Measurements from ENCODE around the gene PDE9A. TPM values are rescaled to one million over a fixed set of nuclear protein-coding genes. Genes with fewer than 3 reads are reported as not detected.

PDE9A gene
- total RNA-seq, 1 experiment from 2014 or later = 44.8 TPM

DNA sequence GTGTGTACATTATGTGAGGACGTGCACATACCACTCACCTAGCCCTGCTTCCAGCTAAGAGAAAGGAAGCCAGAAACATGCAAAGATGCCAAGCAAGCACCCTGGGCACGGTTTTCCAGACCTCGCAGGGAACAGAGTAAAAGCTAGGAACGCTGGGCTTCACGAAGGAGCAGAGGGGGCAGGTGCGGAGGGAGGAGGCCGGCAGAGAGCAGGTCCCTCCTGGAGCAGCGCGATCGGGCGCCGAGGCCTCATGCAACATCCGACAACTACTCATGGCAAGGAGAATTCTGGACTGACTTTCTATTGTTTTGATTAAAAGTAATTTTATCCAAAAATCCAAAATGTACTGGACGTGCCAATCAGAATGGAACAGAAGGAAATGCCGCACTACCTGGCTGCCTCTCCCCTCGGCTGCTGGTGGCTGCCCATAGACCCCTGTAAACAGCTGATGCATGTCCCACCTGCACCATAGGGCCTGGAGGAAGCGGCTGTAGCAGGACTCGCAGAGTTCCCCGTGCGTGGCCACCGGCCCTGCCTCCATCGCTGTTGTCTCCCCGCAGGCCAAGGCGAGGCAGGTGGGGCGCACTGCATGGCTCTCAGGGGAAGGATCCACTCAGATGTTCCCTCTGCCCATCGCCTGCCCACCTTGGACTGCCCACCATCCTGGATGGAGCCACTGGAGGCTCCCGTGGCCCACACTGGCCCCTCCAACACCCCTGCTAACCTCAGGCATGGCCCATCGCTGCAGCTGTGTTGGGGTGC, 132.4 kb downstream of the PDE9A start (continued):
- no peak for TF ChIP-seq STAT6 (CRISPR knock-in tag; conservative IDR thresholded peaks at IDR 0.05; ENCODE audit: low read depth)

GRCh38 chr21:42786884-42787283, 133.5 kb downstream of the PDE9A start:
- Mint-ChIP-seq H3K4me1 (peaks cover 38% of the 10 kb centered on the region), H3K27me3 (ENCODE audit: low read depth) (peaks cover 28% of the 10 kb centered on the region), H3K4me3 (no peak overlapping the region), H3K27ac (no peak overlapping the region), H3K36me3 (peaks cover 9% of the 10 kb centered on the region), H3K9me3 (peaks cover 7% of the 10 kb centered on the region)
- TF ChIP-seq IRF2 (CRISPR knock-in tag; IDR thresholded peaks at IDR 0.05; ENCODE audit: borderline replicate concordance, low read depth) (no peak), TEAD1 (CRISPR knock-in tag; IDR thresholded peaks at IDR 0.05) (no peak), ZNF121 (CRISPR knock-in tag; IDR thresholded peaks at IDR 0.05) (no peak), CBFB (CRISPR knock-in tag; IDR thresholded peaks at IDR 0.05; ENCODE audit: low read depth) (no peak)
- ChIA-PET POLR2A (no interaction called here), CTCF (interaction anchor here (1.0 to 1.5 kb wide), 2 partner anchors 193 to 194 kb away, joined by 4 to 7 read pairs; no protein-coding TSS in a partner anchor)
- DNase-seq (ENCODE audit: low spot score) = no peak
- ATAC-seq = no peak

DNA sequence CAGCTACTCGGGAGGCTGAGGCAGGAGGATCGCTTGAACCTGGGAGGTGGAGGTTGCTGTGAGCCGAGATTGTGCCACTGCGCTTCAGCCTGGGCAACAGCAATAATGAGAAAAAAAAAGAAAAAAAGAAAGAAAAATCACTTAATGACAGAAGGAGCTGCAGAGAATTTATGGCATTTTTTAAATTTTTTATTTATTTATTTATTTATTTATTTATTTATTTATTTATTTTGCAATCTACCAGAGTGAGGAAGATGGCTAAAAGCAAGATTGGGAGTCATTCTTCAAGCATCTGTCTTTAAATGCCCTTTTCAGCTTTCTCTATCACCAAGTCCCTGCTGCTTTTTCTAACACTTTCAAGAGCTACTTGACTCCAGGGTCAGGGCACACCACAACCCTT, 134.2 kb downstream of the PDE9A start:
- Mint-ChIP-seq H3K27ac (no peak overlapping the region), H3K4me1 (peaks cover 31% of the 10 kb centered on the region), H3K36me3 (peaks cover 9% of the 10 kb centered on the region), H3K4me3 (no peak overlapping the region), H3K9me3 (peaks cover 7% of the 10 kb centered on the region), H3K27me3 (ENCODE audit: low read depth) (peaks cover 22% of the 10 kb centered on the region)
- no peak for TF ChIP-seq ZNF219 (CRISPR knock-in tag; IDR thresholded peaks at IDR 0.05; ENCODE audit: borderline replicate concordance)
- TF ChIP-seq, protein P1, sequence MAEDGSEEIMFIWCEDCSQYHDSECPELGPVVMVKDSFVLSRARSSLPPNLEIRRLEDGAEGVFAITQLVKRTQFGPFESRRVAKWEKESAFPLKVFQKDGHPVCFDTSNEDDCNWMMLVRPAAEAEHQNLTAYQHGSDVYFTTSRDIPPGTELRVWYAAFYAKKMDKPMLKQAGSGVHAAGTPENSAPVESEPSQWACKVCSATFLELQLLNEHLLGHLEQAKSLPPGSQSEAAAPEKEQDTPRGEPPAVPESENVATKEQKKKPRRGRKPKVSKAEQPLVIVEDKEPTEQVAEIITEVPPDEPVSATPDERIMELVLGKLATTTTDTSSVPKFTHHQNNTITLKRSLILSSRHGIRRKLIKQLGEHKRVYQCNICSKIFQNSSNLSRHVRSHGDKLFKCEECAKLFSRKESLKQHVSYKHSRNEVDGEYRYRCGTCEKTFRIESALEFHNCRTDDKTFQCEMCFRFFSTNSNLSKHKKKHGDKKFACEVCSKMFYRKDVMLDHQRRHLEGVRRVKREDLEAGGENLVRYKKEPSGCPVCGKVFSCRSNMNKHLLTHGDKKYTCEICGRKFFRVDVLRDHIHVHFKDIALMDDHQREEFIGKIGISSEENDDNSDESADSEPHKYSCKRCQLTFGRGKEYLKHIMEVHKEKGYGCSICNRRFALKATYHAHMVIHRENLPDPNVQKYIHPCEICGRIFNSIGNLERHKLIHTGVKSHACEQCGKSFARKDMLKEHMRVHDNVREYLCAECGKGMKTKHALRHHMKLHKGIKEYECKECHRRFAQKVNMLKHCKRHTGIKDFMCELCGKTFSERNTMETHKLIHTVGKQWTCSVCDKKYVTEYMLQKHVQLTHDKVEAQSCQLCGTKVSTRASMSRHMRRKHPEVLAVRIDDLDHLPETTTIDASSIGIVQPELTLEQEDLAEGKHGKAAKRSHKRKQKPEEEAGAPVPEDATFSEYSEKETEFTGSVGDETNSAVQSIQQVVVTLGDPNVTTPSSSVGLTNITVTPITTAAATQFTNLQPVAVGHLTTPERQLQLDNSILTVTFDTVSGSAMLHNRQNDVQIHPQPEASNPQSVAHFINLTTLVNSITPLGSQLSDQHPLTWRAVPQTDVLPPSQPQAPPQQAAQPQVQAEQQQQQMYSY (CRISPR knock-in tag; IDR thresholded peaks at IDR 0.05) = no peak
- no peak for TF ChIP-seq RELA (CRISPR knock-in tag; IDR thresholded peaks at IDR 0.05; ENCODE audit: borderline replicate concordance)
- TF ChIP-seq, protein P2, sequence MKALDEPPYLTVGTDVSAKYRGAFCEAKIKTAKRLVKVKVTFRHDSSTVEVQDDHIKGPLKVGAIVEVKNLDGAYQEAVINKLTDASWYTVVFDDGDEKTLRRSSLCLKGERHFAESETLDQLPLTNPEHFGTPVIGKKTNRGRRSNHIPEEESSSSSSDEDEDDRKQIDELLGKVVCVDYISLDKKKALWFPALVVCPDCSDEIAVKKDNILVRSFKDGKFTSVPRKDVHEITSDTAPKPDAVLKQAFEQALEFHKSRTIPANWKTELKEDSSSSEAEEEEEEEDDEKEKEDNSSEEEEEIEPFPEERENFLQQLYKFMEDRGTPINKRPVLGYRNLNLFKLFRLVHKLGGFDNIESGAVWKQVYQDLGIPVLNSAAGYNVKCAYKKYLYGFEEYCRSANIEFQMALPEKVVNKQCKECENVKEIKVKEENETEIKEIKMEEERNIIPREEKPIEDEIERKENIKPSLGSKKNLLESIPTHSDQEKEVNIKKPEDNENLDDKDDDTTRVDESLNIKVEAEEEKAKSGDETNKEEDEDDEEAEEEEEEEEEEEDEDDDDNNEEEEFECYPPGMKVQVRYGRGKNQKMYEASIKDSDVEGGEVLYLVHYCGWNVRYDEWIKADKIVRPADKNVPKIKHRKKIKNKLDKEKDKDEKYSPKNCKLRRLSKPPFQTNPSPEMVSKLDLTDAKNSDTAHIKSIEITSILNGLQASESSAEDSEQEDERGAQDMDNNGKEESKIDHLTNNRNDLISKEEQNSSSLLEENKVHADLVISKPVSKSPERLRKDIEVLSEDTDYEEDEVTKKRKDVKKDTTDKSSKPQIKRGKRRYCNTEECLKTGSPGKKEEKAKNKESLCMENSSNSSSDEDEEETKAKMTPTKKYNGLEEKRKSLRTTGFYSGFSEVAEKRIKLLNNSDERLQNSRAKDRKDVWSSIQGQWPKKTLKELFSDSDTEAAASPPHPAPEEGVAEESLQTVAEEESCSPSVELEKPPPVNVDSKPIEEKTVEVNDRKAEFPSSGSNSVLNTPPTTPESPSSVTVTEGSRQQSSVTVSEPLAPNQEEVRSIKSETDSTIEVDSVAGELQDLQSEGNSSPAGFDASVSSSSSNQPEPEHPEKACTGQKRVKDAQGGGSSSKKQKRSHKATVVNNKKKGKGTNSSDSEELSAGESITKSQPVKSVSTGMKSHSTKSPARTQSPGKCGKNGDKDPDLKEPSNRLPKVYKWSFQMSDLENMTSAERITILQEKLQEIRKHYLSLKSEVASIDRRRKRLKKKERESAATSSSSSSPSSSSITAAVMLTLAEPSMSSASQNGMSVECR (CRISPR knock-in tag; IDR thresholded peaks at IDR 0.05; ENCODE audit: borderline replicate concordance) = no peak
- TF ChIP-seq, protein P3, sequence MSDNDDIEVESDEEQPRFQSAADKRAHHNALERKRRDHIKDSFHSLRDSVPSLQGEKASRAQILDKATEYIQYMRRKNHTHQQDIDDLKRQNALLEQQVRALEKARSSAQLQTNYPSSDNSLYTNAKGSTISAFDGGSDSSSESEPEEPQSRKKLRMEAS (CRISPR knock-in tag; IDR thresholded peaks at IDR 0.05) = no peak
- TF ChIP-seq SP1 (CRISPR knock-in tag; conservative IDR thresholded peaks at IDR 0.05) = no peak
- TF ChIP-seq IRF1 (CRISPR knock-in tag; IDR thresholded peaks at IDR 0.05) = no peak
- no peak for TF ChIP-seq PRRX2 (CRISPR knock-in tag; IDR thresholded peaks at IDR 0.05)
- CTCF ChIA-PET = interaction anchor here (1.0 to 1.5 kb wide), 3 partner anchors 30 to 195 kb away, joined by 4 to 7 read pairs (median 5); no protein-coding TSS in a partner anchor
- no peak for DNase-seq (ENCODE audit: low spot score)
- no peak for ATAC-seq
- POLR2A ChIA-PET = interaction anchor here (0.7 kb wide), 1 partner anchor 13 kb away, joined by 3 read pairs; no protein-coding TSS in a partner anchor

Data from WTC11 (cell line).